ENCODE results near the gene PSPC1.
"Not testable (repeated sequence)": the region's sequence is repeated elsewhere in the genome, so short reads cannot be mapped to it uniquely, and the experiment has no call there.

The PSPC1 gene

GRCh38 chr13:19764237-19764636 is 18.5 kb downstream of the PSPC1 start:
- DNase-seq (ENCODE audit: low read depth): no peak

GRCh38 chr13:19763618-19764017 is 19.1 kb downstream of the PSPC1 start:
- DNase-seq (ENCODE audit: low read depth): no peak

- no peak for DNase-seq (ENCODE audit: low read depth)
These were observed 23.1 kb downstream of the PSPC1 start for GRCh38 chr13:19759669-19760068.

- no peak for DNase-seq (ENCODE audit: low read depth)
These were observed 40.1 kb downstream of the PSPC1 start for GRCh38 chr13:19742643-19743042.

GRCh38 chr13:19737844-19738557 is 44.7 kb downstream of the PSPC1 start:
- no peak for DNase-seq (ENCODE audit: low read depth)

GRCh38 chr13:19726611-19727010 is 56.1 kb downstream of the PSPC1 start:
- no peak for DNase-seq (ENCODE audit: low read depth)

GRCh38 chr13:19725320-19725719 is 57.4 kb downstream of the PSPC1 start:
- no peak for DNase-seq (ENCODE audit: low read depth)

- no peak for DNase-seq (ENCODE audit: low read depth)
These were observed 62.7 kb downstream of the PSPC1 start for GRCh38 chr13:19720039-19720438.

GRCh38 chr13:19713186-19713965 is 69.4 kb downstream of the PSPC1 start:
- no peak for DNase-seq (ENCODE audit: low read depth)

- not testable (repeated sequence) for DNase-seq (ENCODE audit: low read depth)
These were observed 73.0 kb downstream of the PSPC1 start for GRCh38 chr13:19709782-19710181.

- DNase-seq (ENCODE audit: low read depth): not testable (repeated sequence)
These were observed 73.7 kb downstream of the PSPC1 start for GRCh38 chr13:19709039-19709438.

- not testable (repeated sequence) for DNase-seq (ENCODE audit: low read depth)
These were observed 78.5 kb downstream of the PSPC1 start for GRCh38 chr13:19704256-19704655.

GRCh38 chr13:19701619-19702018 is 81.1 kb downstream of the PSPC1 start:
- not testable (repeated sequence) for DNase-seq (ENCODE audit: low read depth)

GRCh38 chr13:19700963-19701362 is 81.8 kb downstream of the PSPC1 start:
- DNase-seq (ENCODE audit: low read depth): not testable (repeated sequence)

GRCh38 chr13:19695829-19696228 is 86.9 kb downstream of the PSPC1 start:
- no peak for DNase-seq (ENCODE audit: low read depth)

GRCh38 chr13:19695428-19695827 is 87.3 kb downstream of the PSPC1 start:
- no peak for DNase-seq (ENCODE audit: low read depth)

- DNase-seq (ENCODE audit: low read depth): not testable (repeated sequence)
These were observed 91.3 kb downstream of the PSPC1 start for GRCh38 chr13:19691447-19691846.

- DNase-seq (ENCODE audit: low read depth): no peak
These were observed 97.3 kb downstream of the PSPC1 start for GRCh38 chr13:19685437-19685836.

GRCh38 chr13:19685034-19685433 is 97.7 kb downstream of the PSPC1 start:
- DNase-seq (ENCODE audit: low read depth): no peak

GRCh38 chr13:19681517-19681916 is 101.2 kb downstream of the PSPC1 start:
- no peak for DNase-seq (ENCODE audit: low read depth)

GRCh38 chr13:19680751-19681150 is 102.0 kb downstream of the PSPC1 start:
- DNase-seq (ENCODE audit: low read depth): no peak

- no peak for DNase-seq (ENCODE audit: low read depth)
These were observed 106.6 kb downstream of the PSPC1 start for GRCh38 chr13:19676168-19676567.

GRCh38 chr13:19674898-19675297 is 107.8 kb downstream of the PSPC1 start:
- DNase-seq (ENCODE audit: low read depth): no peak

Data from stimulated activated CD8-positive, alpha-beta memory T cell treated with anti-CD3 and anti-CD28 coated beads, Interleukin-15, amount 100 ng/mL, for 24 hours (primary cell).